MM.1S (cell line): Measurements from ENCODE around the gene OSBPL5.

Source experiments
- DNase-seq: peaks from one replicate; pipeline ENCODE4 v3.0.0-alpha.2; 2015
- H2AFZ ChIP-seq: fragments of 300-600 bp; sonication (generic); 2 replicates; pipeline ENCODE4 v1.6.0; 2016; ENCODE audit warnings: antibody characterized with exemption, low read length
- H3F3A ChIP-seq: fragments of 300-600 bp; sonication (generic); 2 replicates; pipeline ENCODE4 v1.6.1; 2016; ENCODE audit warnings: mild to moderate bottlenecking, antibody characterized with exemption, low read length, moderate library complexity, mixed read lengths; ENCODE audit not compliant: insufficient read depth
- H3K27ac ChIP-seq: fragments of 300-600 bp; sonication (generic); 2 replicates; pipeline ENCODE4 v1.5.1; 2016; ENCODE audit warnings: mild to moderate bottlenecking, low read length
- H3K27me3 ChIP-seq: fragments of 300-600 bp; sonication (generic); replicated peaks from 2 replicates; pipeline ENCODE4 v1.6.0; 2016; ENCODE audit warnings: low read length; ENCODE audit not compliant: insufficient read depth
- H3K36me3 ChIP-seq: fragments of 300-600 bp; sonication (generic); replicated peaks from 2 replicates; pipeline ENCODE4 v1.6.1; 2016; ENCODE audit warnings: mild to moderate bottlenecking, low read length, mixed read lengths; ENCODE audit not compliant: insufficient read depth
- H3K4me1 ChIP-seq: fragments of 300-600 bp; sonication (generic); 2 replicates; pipeline ENCODE4 v1.6.1; 2016; ENCODE audit warnings: low read length, mixed read lengths
- H3K4me2 ChIP-seq: fragments of 300-600 bp; sonication (generic); 2 replicates; pipeline ENCODE4 v1.6.0; 2016; ENCODE audit warnings: low read depth, low read length
- H3K4me3 ChIP-seq: fragments of 300-600 bp; sonication (generic); 2 replicates; pipeline ENCODE4 v1.5.1; 2016; ENCODE audit warnings: low read length, mixed read lengths
- H3K79me2 ChIP-seq: fragments of 300-600 bp; sonication (generic); 2 replicates; pipeline ENCODE4 v1.6.1; 2016; ENCODE audit warnings: mixed run types, low read length, mixed read lengths
- H3K9ac ChIP-seq: fragments of 300-600 bp; sonication (generic); 2 replicates; pipeline ENCODE4 v1.6.1; 2016; ENCODE audit warnings: low read length, mixed read lengths
- H3K9me2 ChIP-seq: fragments of 300-600 bp; sonication (generic); replicated peaks from 2 replicates; pipeline ENCODE4 v1.6.1; 2016; ENCODE audit warnings: mild to moderate bottlenecking, low read length, mixed read lengths; ENCODE audit not compliant: insufficient read depth
- H3K9me3 ChIP-seq: fragments of 300-600 bp; sonication (generic); replicated peaks from 2 replicates; pipeline ENCODE4 v1.6.1; 2016; ENCODE audit warnings: mild to moderate bottlenecking, low read length, mixed read lengths; ENCODE audit not compliant: insufficient read depth
- H4K20me1 ChIP-seq: fragments of 300-600 bp; sonication (generic); 2 replicates; pipeline ENCODE4 v1.6.1; 2016; ENCODE audit warnings: mild to moderate bottlenecking, low read length, moderate library complexity, mixed read lengths; ENCODE audit not compliant: insufficient read depth
- EZH2 ChIP-seq: fragments of 300-600 bp; sonication (generic); optimal IDR thresholded peaks from 2 replicates; pipeline ENCODE3; 2017; ENCODE audit warnings: low read depth, mild to moderate bottlenecking, antibody characterized with exemption, low read length, mixed read lengths
- EZH2phosphoT487 ChIP-seq: fragments of 300-600 bp; sonication (generic); IDR thresholded peaks from 2 replicates; pipeline ENCODE4 v1.6.1; 2018; ENCODE audit warnings: antibody characterized with exemption, low read length
- TF ChIP-seq, protein P1 (sequence below): fragments of 300-600 bp; sonication (generic); IDR thresholded peaks from 2 replicates; pipeline ENCODE4 v1.5.1; 2016; ENCODE audit warnings: antibody characterized with exemption, low read length, mixed read lengths

The OSBPL5 gene

DNA sequence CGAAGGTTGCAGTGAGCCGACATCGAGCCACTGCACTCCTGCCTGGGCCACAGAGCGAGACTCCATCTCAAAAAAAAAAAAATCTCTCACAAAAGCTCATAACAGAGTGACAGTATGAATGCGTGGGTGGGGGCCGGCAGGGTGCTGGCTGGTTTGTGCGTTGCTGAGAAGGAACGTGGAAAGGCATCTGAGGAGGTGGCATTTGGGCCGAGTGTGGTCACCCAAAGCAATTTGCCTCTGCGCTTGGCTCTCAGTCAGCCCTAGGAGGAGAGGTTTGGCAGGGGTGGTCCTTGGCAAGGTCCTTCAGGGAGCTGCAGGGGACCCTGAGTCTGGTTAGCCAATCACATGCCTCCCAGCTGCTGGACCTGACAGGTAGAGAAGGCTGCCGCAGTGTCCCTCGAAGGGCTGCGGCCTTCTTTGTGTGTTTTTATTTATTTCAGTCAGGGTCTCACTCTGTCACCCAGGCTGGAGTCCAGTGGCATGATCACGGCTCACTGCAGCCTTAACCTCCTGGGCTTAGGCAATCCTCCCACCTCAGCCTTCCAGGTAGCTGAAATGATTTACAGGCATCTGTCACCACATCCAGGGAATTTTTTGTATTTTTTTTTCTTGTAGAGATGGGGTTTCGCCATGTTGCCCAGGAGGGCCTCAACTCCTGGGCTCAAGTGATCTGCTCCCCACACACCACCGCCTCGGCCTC, 23.5 kb upstream of the OSBPL5 start:
- no peaks in the 10 kb centered on the region for H4K20me1 ChIP-seq
- H3K27me3 ChIP-seq: peaks cover 63% of the 10 kb centered on the region
- H3K4me3 ChIP-seq: no peak overlapping the region
- no peak overlapping the region for H3K9ac ChIP-seq
- no peaks in the 10 kb centered on the region for H3F3A ChIP-seq
- H3K9me3 ChIP-seq: no peaks in the 10 kb centered on the region
- no peaks in the 10 kb centered on the region for H3K36me3 ChIP-seq
- TF ChIP-seq, protein P1, sequence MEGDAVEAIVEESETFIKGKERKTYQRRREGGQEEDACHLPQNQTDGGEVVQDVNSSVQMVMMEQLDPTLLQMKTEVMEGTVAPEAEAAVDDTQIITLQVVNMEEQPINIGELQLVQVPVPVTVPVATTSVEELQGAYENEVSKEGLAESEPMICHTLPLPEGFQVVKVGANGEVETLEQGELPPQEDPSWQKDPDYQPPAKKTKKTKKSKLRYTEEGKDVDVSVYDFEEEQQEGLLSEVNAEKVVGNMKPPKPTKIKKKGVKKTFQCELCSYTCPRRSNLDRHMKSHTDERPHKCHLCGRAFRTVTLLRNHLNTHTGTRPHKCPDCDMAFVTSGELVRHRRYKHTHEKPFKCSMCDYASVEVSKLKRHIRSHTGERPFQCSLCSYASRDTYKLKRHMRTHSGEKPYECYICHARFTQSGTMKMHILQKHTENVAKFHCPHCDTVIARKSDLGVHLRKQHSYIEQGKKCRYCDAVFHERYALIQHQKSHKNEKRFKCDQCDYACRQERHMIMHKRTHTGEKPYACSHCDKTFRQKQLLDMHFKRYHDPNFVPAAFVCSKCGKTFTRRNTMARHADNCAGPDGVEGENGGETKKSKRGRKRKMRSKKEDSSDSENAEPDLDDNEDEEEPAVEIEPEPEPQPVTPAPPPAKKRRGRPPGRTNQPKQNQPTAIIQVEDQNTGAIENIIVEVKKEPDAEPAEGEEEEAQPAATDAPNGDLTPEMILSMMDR: no peak
- TF ChIP-seq EZH2: no peak
- no peak for TF ChIP-seq EZH2phosphoT487
- no peak overlapping the region for H2AFZ ChIP-seq
- H3K4me1 ChIP-seq: no peaks in the 10 kb centered on the region
- H3K4me2 ChIP-seq: no peak overlapping the region
- DNase-seq: no peak
- H3K27ac ChIP-seq: no peak overlapping the region
- H3K79me2 ChIP-seq: no peaks in the 10 kb centered on the region
- H3K9me2 ChIP-seq: no peaks in the 10 kb centered on the region

DNA sequence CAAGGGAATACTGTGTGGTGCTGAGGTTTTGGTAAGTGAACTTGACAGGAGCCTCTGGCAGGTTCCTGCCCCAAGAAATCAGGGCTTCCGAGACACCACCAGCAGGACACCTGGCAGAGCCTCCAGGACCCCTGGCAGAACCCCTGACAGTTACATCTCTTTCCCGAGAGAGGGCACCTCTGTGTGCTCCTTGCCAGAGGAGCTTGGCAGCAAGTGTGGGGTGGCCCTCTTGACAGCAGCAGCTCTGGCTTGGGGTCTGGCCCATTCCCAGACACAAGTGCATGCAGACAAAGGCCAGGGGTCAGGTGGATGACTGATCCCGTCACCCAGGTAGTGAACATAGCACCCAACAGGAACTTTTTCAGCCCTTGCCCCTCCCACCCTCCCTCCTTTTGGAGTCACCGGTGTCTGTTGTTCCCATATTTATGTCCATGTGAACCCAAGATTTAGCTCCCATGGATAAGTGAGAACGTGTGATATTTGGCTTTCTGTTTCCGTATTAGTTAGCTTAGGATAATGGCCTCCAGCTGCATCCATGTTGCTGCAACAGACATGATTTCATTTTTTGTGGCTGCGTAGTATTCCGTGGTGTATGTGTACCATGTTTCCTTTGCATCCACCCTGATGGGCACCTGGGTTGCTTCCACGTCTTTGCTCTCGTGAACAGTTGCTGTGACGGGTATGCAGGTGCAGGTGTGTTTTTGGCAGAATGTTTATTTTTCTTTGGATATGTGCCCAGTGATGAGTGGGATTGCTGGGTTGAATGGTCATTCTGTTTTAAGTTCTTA, 21.2 kb upstream of the OSBPL5 start:
- Histone ChIP-seq H3K9me3 (no peaks in the 10 kb centered on the region), H4K20me1 (no peaks in the 10 kb centered on the region), H3F3A (no peaks in the 10 kb centered on the region), H3K36me3 (no peaks in the 10 kb centered on the region), H2AFZ (no peak overlapping the region), H3K27me3 (peaks cover 41% of the 10 kb centered on the region), H3K4me1 (no peaks in the 10 kb centered on the region), H3K9me2 (no peaks in the 10 kb centered on the region), H3K4me2 (no peak overlapping the region), H3K79me2 (no peaks in the 10 kb centered on the region), H3K9ac (no peak overlapping the region), H3K27ac (no peak overlapping the region), H3K4me3 (no peak overlapping the region)
- TF ChIP-seq, protein P1: no peak
- TF ChIP-seq EZH2phosphoT487: no peak
- no peak for DNase-seq

DNA sequence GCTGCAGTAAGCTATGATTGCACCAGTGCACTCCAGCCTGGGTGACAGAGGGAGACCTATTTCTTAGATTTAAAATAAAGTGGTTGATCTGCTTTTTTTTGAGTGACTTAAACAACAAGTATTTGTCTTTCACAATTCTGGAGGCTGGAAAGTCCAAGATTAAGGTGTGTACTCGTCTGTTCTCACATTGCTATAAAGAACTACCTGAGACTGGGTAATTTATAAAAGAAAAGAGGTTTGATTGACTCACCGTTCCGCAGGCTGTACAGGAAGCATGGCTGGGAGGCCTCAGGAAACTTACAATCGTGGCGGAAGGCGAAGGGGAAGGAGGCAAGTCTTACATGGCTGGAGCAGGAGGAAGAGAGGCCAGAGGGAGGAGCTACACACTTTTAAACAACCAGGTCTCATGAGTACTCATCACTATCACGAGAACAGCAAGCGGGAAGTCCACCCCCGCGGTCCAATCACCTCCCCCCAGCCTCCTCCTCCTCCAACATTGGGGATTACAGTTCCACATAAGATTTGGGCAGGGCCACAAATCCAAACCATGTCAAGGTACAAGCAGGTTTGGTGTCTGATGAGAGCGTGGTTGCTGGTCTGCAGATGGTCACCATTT, 19.7 kb upstream of the OSBPL5 start:
- no peaks in the 10 kb centered on the region for H3K36me3 ChIP-seq
- H3K4me3 ChIP-seq: no peak overlapping the region
- no peaks in the 10 kb centered on the region for H4K20me1 ChIP-seq
- H3K4me1 ChIP-seq: no peaks in the 10 kb centered on the region
- H3K27me3 ChIP-seq: peaks cover 28% of the 10 kb centered on the region
- H3K9me3 ChIP-seq: no peaks in the 10 kb centered on the region
- no peak overlapping the region for H2AFZ ChIP-seq
- TF ChIP-seq, protein P1: no peak
- no peak for TF ChIP-seq EZH2
- no peak for TF ChIP-seq EZH2phosphoT487
- H3K9me2 ChIP-seq: no peaks in the 10 kb centered on the region
- no peak overlapping the region for H3K4me2 ChIP-seq
- H3K79me2 ChIP-seq: no peaks in the 10 kb centered on the region
- no peaks in the 10 kb centered on the region for H3F3A ChIP-seq
- DNase-seq: no peak
- no peak overlapping the region for H3K27ac ChIP-seq
- no peak overlapping the region for H3K9ac ChIP-seq
